Measurements from ENCODE around the gene ALDH2.

GRCh38 chr12:111753144-111753881, 13.4 kb upstream of the ALDH2 start:
- TF ChIP-seq EP300 (IDR thresholded peaks at IDR 0.05; ENCODE audit: borderline replicate concordance in 1 of 2, low read depth in 1 of 2, low read length in 1 of 2) = no peak
- no peak for TF ChIP-seq EZH2phosphoT487 (IDR thresholded peaks at IDR 0.05; ENCODE audit: borderline replicate concordance, low read depth)
- no peak for TF ChIP-seq YY1 (IDR thresholded peaks at IDR 0.05; ENCODE audit: low read depth)
- no peak for TF ChIP-seq MAX (IDR thresholded peaks at IDR 0.05; ENCODE audit: low read depth)
- TF ChIP-seq CTCF (IDR thresholded peaks at IDR 0.05) = peak; percentile 66
- TF ChIP-seq POLR2AphosphoS5 (IDR thresholded peaks at IDR 0.05; ENCODE audit: low read depth, low read length) = no peak
- TF ChIP-seq CHD2 (IDR thresholded peaks at IDR 0.05; ENCODE audit: low read length, partially characterized antibody) = peak; percentile 66
- TF ChIP-seq USF2 (IDR thresholded peaks at IDR 0.05; ENCODE audit: borderline replicate concordance, low read depth, low read length) = no peak
- no peak for TF ChIP-seq TEAD4 (IDR thresholded peaks at IDR 0.05; ENCODE audit: borderline replicate concordance, insufficient read depth)
- TF ChIP-seq MXI1 (IDR thresholded peaks at IDR 0.05; ENCODE audit: low read depth, low read length) = peak; percentile 49; the same call in 1 of the 2 replicates
- TF ChIP-seq NFIC (IDR thresholded peaks at IDR 0.05; ENCODE audit: borderline replicate concordance) = no peak
- no peak for TF ChIP-seq ZBTB33 (IDR thresholded peaks at IDR 0.05; ENCODE audit: borderline replicate concordance, low read depth)
- peak; percentile 92 for TF ChIP-seq RAD21 (IDR thresholded peaks at IDR 0.05; ENCODE audit: low read length)
- no peak for TF ChIP-seq USF1 (IDR thresholded peaks at IDR 0.05; ENCODE audit: borderline replicate concordance, low read depth)
